Ishikawa (cell line): ENCODE results near the gene GAB2.

ENCODE experiments used
- CEBPB ChIP-seq: IDR thresholded peaks from 2 replicates; pipeline ENCODE4 v1.6.1; 2012
- CREB1 ChIP-seq: IDR thresholded peaks from 2 replicates; pipeline ENCODE4 v1.6.1; 2012; ENCODE audit warnings: low read depth
- EGR1 ChIP-seq: IDR thresholded peaks from 2 replicates; pipeline ENCODE4 v1.6.1; 2012
- EP300 ChIP-seq: IDR thresholded peaks from 2 replicates; pipeline ENCODE4 v1.6.1; 2012; ENCODE audit warnings: borderline replicate concordance
- FOXM1 ChIP-seq: IDR thresholded peaks from 2 replicates; pipeline ENCODE4 v1.6.1; 2012; ENCODE audit warnings: low read depth, borderline replicate concordance
- MAX ChIP-seq: IDR thresholded peaks from 2 replicates; pipeline ENCODE4 v1.6.1; 2012
- NFIC ChIP-seq: IDR thresholded peaks from 2 replicates; pipeline ENCODE4 v1.6.1; 2012
- RAD21 ChIP-seq: IDR thresholded peaks from 2 replicates; pipeline ENCODE4 v1.6.1; 2012; ENCODE audit warnings: low read depth
- REST ChIP-seq: IDR thresholded peaks from 2 replicates; pipeline ENCODE4 v1.6.1; 2012; ENCODE audit warnings: low read depth, mild to moderate bottlenecking
- TAF1 ChIP-seq: IDR thresholded peaks from 2 replicates; pipeline ENCODE4 v1.6.1; 2012; ENCODE audit warnings: low read depth, mild to moderate bottlenecking
- TCF12 ChIP-seq: IDR thresholded peaks from 2 replicates; pipeline ENCODE4 v1.6.1; 2012; ENCODE audit warnings: low read depth
- TEAD4 ChIP-seq: IDR thresholded peaks from 2 replicates; pipeline ENCODE4 v1.6.1; 2012
- USF1 ChIP-seq: IDR thresholded peaks from 2 replicates; pipeline ENCODE4 v1.6.1; 2012
- YY1 ChIP-seq: IDR thresholded peaks from 2 replicates; pipeline ENCODE4 v1.6.1; 2012; ENCODE audit warnings: low read depth
- ZBTB7A ChIP-seq: IDR thresholded peaks from 2 replicates; pipeline ENCODE4 v1.6.1; 2012; ENCODE audit warnings: low read depth

GAB2 gene

GRCh38 chr11:78259777-78260487 lies 157.7 kb downstream of the GAB2 start:
- no peak for TF ChIP-seq USF1
- no peak for TF ChIP-seq EGR1
- TF ChIP-seq TAF1, result no peak
- TF ChIP-seq MAX, result no peak
- TF ChIP-seq ZBTB7A, result no peak
- no peak for TF ChIP-seq NFIC
- TF ChIP-seq FOXM1, result no peak
- no peak for TF ChIP-seq RAD21
- TF ChIP-seq EP300, result no peak
- no peak for TF ChIP-seq TEAD4
- TF ChIP-seq YY1, result no peak
- no peak for TF ChIP-seq REST
- TF ChIP-seq CEBPB, result no peak
- TF ChIP-seq TCF12, result no peak
- no peak for TF ChIP-seq CREB1

GRCh38 chr11:78257654-78258053 lies 160.0 kb downstream of the GAB2 start:
- TF ChIP-seq CREB1 (no peak), EGR1 (no peak), TCF12 (no peak), TEAD4 (no peak), FOXM1 (no peak), YY1 (no peak), MAX (no peak), REST (no peak), USF1 (no peak), CEBPB (no peak), EP300 (no peak), TAF1 (no peak), ZBTB7A (no peak), NFIC (no peak), RAD21 (no peak)

GRCh38 chr11:78256962-78257361 lies 160.7 kb downstream of the GAB2 start:
- TF ChIP-seq USF1, result no peak
- no peak for TF ChIP-seq MAX
- TF ChIP-seq YY1, result no peak
- TF ChIP-seq FOXM1, result no peak
- TF ChIP-seq CEBPB, result no peak
- no peak for TF ChIP-seq CREB1
- TF ChIP-seq NFIC, result no peak
- TF ChIP-seq EGR1, result no peak
- TF ChIP-seq TEAD4, result no peak
- TF ChIP-seq TAF1, result no peak

- TF ChIP-seq TEAD4 (no peak), EGR1 (no peak), NFIC (no peak), FOXM1 (no peak), REST (no peak)
Observed at GRCh38 chr11:78255919-78256318, 161.7 kb downstream of the GAB2 start.
